H9 (cell line): ENCODE measurements around the gene EZH1. TPM values are rescaled to one million over a fixed set of nuclear protein-coding genes. Genes with fewer than 3 reads are reported as not detected.

Experiments
- DNase-seq: peaks from one replicate; pipeline ENCODE4 v3.0.0-alpha.2; 2017
- H2AFZ ChIP-seq: one replicate; pipeline ENCODE4 v1.6.1; 2013; ENCODE audit warnings: mild to moderate bottlenecking, low read length, control low read depth, moderate library complexity
- H2AK5ac ChIP-seq: 2 replicates; pipeline ENCODE4 v1.6.1; 2013; ENCODE audit warnings: low read length, control low read depth, mixed read lengths; ENCODE audit not compliant: insufficient read length
- H2BK120ac ChIP-seq: one replicate; pipeline ENCODE4 v1.6.1; 2013; ENCODE audit warnings: low read depth, mild to moderate bottlenecking, low read length, control low read depth, inconsistent platforms; ENCODE audit not compliant: poor library complexity, severe bottlenecking
- H2BK12ac ChIP-seq: 2 replicates; pipeline ENCODE4 v1.6.1; 2013; ENCODE audit warnings: low read length, control low read depth, mixed read lengths, low read depth; ENCODE audit not compliant: insufficient read length
- H2BK15ac ChIP-seq: 2 replicates; pipeline ENCODE4 v1.6.1; 2013; ENCODE audit warnings: low read depth, low read length, control low read depth
- H2BK20ac ChIP-seq: one replicate; pipeline ENCODE4 v1.6.1; 2013; ENCODE audit warnings: low read depth, mild to moderate bottlenecking, low read length, control low read depth, inconsistent platforms; ENCODE audit not compliant: poor library complexity, severe bottlenecking
- H2BK5ac ChIP-seq: 2 replicates; pipeline ENCODE4 v1.6.1; 2013; ENCODE audit warnings: low read length, control low read depth, mixed read lengths; ENCODE audit not compliant: insufficient read length
- H3K14ac ChIP-seq: 2 replicates; pipeline ENCODE4 v1.6.1; 2013; ENCODE audit warnings: low read length, control low read depth; ENCODE audit not compliant: insufficient read depth
- H3K18ac ChIP-seq: 2 replicates; pipeline ENCODE4 v1.6.1; 2013; ENCODE audit warnings: low read depth, mild to moderate bottlenecking, mixed read lengths, low read length, control low read depth; ENCODE audit not compliant: insufficient read length
- H3K23ac ChIP-seq: 2 replicates; pipeline ENCODE4 v1.6.1; 2013; ENCODE audit warnings: low read length, control low read depth, mixed read lengths, low read depth; ENCODE audit not compliant: insufficient read length
- H3K23me2 ChIP-seq: 2 replicates; pipeline ENCODE4 v1.6.1; 2013; ENCODE audit warnings: low read depth, mild to moderate bottlenecking, mixed read lengths, low read length, control low read depth; ENCODE audit not compliant: insufficient read length, poor library complexity, severe bottlenecking
- H3K27ac ChIP-seq: 2 replicates; pipeline ENCODE4 v1.5.1; 2013; ENCODE audit warnings: low read length, control low read depth, mixed read lengths, low read depth; ENCODE audit not compliant: insufficient read length
- H3K27me3 ChIP-seq: 2 replicates; pipeline ENCODE4 v1.6.1; 2013; ENCODE audit warnings: low read length, control low read depth, inconsistent platforms; ENCODE audit not compliant: insufficient read depth
- H3K4ac ChIP-seq: 2 replicates; pipeline ENCODE4 v1.6.1; 2013; ENCODE audit warnings: low read depth, mild to moderate bottlenecking, control low read depth, inconsistent platforms, low read length, moderate library complexity
- H3K4me1 ChIP-seq: 2 replicates; pipeline ENCODE4 v1.6.1; 2013; ENCODE audit warnings: low read length, control low read depth, inconsistent platforms; ENCODE audit not compliant: insufficient read depth
- H3K4me2 ChIP-seq: 2 replicates; pipeline ENCODE4 v1.6.1; 2013; ENCODE audit warnings: low read length, control low read depth, mixed read lengths; ENCODE audit not compliant: insufficient read length, insufficient read depth
- H3K56ac ChIP-seq: 2 replicates; pipeline ENCODE4 v1.6.1; 2013; ENCODE audit warnings: low read depth, mild to moderate bottlenecking, mixed read lengths, low read length, control low read depth; ENCODE audit not compliant: insufficient read length
- H3K79me1 ChIP-seq: 2 replicates; pipeline ENCODE4 v1.6.1; 2013; ENCODE audit warnings: low read depth, mild to moderate bottlenecking, moderate library complexity, low read length, control low read depth, inconsistent platforms; ENCODE audit not compliant: insufficient read depth, poor library complexity, severe bottlenecking
- H3K79me2 ChIP-seq: 2 replicates; pipeline ENCODE4 v1.6.1; 2013; ENCODE audit warnings: low read length, control low read depth, inconsistent platforms; ENCODE audit not compliant: insufficient read depth
- H3K9ac ChIP-seq: 2 replicates; pipeline ENCODE4 v1.6.1; 2013; ENCODE audit warnings: low read length, control low read depth, mixed read lengths; ENCODE audit not compliant: insufficient read length; ENCODE audit errors: extremely low read depth
- H3K9me3 ChIP-seq: one replicate; pipeline ENCODE4 v1.6.1; 2013; ENCODE audit warnings: low read depth, low read length, inconsistent platforms; ENCODE audit not compliant: control insufficient read depth
- H3T11ph ChIP-seq: one replicate; pipeline ENCODE4 v1.6.1; 2013; ENCODE audit warnings: mild to moderate bottlenecking, low read length, control low read depth, inconsistent platforms
- H4K20me1 ChIP-seq: one replicate; pipeline ENCODE4 v1.6.1; 2013; ENCODE audit not compliant: control insufficient read depth, insufficient read length, insufficient read depth
- H4K5ac ChIP-seq: 2 replicates; pipeline ENCODE4 v1.6.1; 2013; ENCODE audit warnings: low read depth, mild to moderate bottlenecking, mixed read lengths, low read length, control low read depth; ENCODE audit not compliant: insufficient read length
- H4K8ac ChIP-seq: replicated peaks from 2 replicates; pipeline ENCODE4 v1.6.1; 2013; ENCODE audit warnings: low read length, control low read depth, mixed read lengths, low read depth; ENCODE audit not compliant: insufficient read length
- H4K91ac ChIP-seq: 2 replicates; pipeline ENCODE4 v1.6.1; 2013; ENCODE audit warnings: low read depth, mild to moderate bottlenecking, moderate library complexity, mixed read lengths, low read length, control low read depth; ENCODE audit not compliant: insufficient read length
- H3K27ac Mint-ChIP-seq, 3 experiments: 2 replicates in 2 of 3; 3 replicates in 1 of 3; pipeline ENCODE4 v1.8.0; 2020 to 2021; ENCODE audit warnings: mixed read lengths in 3 of 3, mild to moderate bottlenecking in 1 of 3, moderate library complexity in 1 of 3
- H3K27me3 Mint-ChIP-seq: 2 replicates; pipeline ENCODE4 v1.8.0; 2021; ENCODE audit warnings: low read depth, mild to moderate bottlenecking, moderate library complexity, mixed read lengths
- H3K36me3 Mint-ChIP-seq, 3 experiments: 2 replicates in 2 of 3; 3 replicates in 1 of 3; pipeline ENCODE4 v1.8.0; 2020 to 2021; ENCODE audit warnings: low read depth in 3 of 3, mixed read lengths in 3 of 3; ENCODE audit not compliant: insufficient read depth in 1 of 3
- H3K4me1 Mint-ChIP-seq, 2 experiments: 2 replicates each; pipeline ENCODE4 v1.8.0; 2020; ENCODE audit warnings: mixed read lengths in 2 of 2
- H3K4me3 Mint-ChIP-seq, 2 experiments: 2 replicates in 1 of 2; 3 replicates in 1 of 2; pipeline ENCODE4 v1.8.0; 2020 to 2021; ENCODE audit warnings: mild to moderate bottlenecking in 2 of 2, mixed read lengths in 2 of 2, moderate library complexity in 1 of 2
- H3K9me3 Mint-ChIP-seq, 2 experiments: 2 replicates in 1 of 2; 3 replicates in 1 of 2; pipeline ENCODE4 v1.8.0; 2020; ENCODE audit warnings: mild to moderate bottlenecking in 2 of 2, mixed read lengths in 2 of 2, moderate library complexity in 1 of 2
- CTCF ChIP-seq: fragments of 200-600 bp; sonication (generic); conservative IDR thresholded peaks from 3 replicates; pipeline ENCODE4 v1.8.0; 2021; ENCODE audit warnings: antibody characterized with exemption, mild to moderate bottlenecking
- WGBS: extraction: QIAGEN DNeasy Blood & Tissue Kit; methylation state at CpG from one replicate; pipeline ENCODE4 v1.1.7; 2013; ENCODE audit warnings: missing lambda C conversion rate, low lambda C conversion rate, mixed read lengths; ENCODE audit not compliant: insufficient read length; ENCODE audit errors: extremely low coverage; 5-methylcytosine and 5-hydroxymethylcytosine counted together
- total RNA-seq: library from RNA; stranded (reverse); gene quantifications from 2 replicates; pipeline ENCODE4 v1.2.1, GENCODE V29; 2021

Gene EZH1
- total RNA-seq, 1 experiment from 2014 or later, result 17.9 TPM

DNA sequence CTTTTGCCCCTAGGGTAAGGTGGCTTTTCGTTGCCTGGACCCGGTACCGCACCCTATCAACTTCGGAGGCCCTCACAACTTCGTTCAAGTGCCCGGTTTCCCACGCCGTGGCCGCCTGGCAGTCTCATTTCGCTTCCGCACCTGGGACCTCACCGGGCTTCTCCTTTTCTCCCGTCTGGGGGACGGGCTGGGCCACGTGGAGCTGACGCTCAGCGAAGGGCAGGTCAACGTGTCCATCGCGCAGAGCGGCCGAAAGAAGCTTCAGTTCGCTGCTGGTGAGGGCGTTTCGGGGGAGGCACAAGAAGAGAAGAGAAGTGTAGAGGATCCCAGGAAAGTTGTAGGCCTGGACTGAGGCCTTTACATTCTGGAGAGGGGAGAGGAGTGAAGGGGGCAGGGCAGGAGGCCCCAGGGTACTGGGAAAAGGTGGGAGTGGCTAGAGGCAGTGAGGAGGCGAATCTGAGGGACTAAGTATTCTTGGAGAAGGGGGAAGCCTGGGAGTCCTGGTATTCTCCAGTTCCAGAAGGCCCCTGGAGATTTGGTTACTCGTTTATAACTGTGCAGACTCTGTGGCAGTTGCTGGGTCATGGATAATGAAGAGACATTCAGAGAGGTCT is 57.0 kb downstream of the EZH1 start:
- Histone ChIP-seq H3K9ac (no peak overlapping the region), H3K4me2 (no peak overlapping the region), H3K14ac (no peak overlapping the region), H3K23me2 (peaks cover 5% of the 10 kb centered on the region), H3K23ac (no peak overlapping the region), H2BK5ac (no peak overlapping the region), H3K4ac (no peak overlapping the region), H2AK5ac (no peak overlapping the region), H3T11ph (no peak overlapping the region), H3K79me1 (no peaks in the 10 kb centered on the region), H4K5ac (no peak overlapping the region), H4K91ac (no peak overlapping the region), H2BK12ac (no peak overlapping the region), H3K27me3 (no peaks in the 10 kb centered on the region; the same call in 1 of the 2 replicates), H3K18ac (no peak overlapping the region), H2AFZ (no peak overlapping the region), H3K9me3 (no peaks in the 10 kb centered on the region), H2BK120ac (no peak overlapping the region), H4K8ac (no peak overlapping the region), H3K27ac (no peak overlapping the region), H2BK15ac (no peak overlapping the region), H2BK20ac (no peak overlapping the region), H4K20me1 (no peaks in the 10 kb centered on the region), H3K56ac (no peak overlapping the region), H3K4me1 (no peaks in the 10 kb centered on the region; the same call in 1 of the 2 replicates), H3K79me2 (no peaks in the 10 kb centered on the region)
- no peak for TF ChIP-seq CTCF
- peak; percentile 37 for DNase-seq
- Mint-ChIP-seq H3K27me3 (peaks cover 31% of the 10 kb centered on the region), H3K4me1 (peaks cover 9 to 27% of the 10 kb centered on the region in 2 experiments), H3K27ac (peak overlapping the region in 2 of 3 experiments; percentile 48 to 67; a peak in 2 of 7 replicates), H3K9me3 (no peaks in the 10 kb centered on the region; a peak in 1 of 5 replicates), H3K4me3 (no peak overlapping the region; a peak in 1 of 5 replicates), H3K36me3 (peaks cover 16 to 31% (median 28%) of the 10 kb centered on the region in 3 experiments)
- WGBS, result no CpG with 5 or more reads among the region's 27 CpGs
